CD4-positive, alpha-beta T cell treated with Interleukin-4 for 1 hour (primary cell): ENCODE results near the gene MOG.

Experiments
- DNase-seq, 2 donors: peaks; one replicate each; pipeline ENCODE4 v3.0.0-alpha.2; 2020 to 2022

Gene MOG

GRCh38 chr6:29656798-29657197, at the start of gene MOG:
Gene MOG (plus strand): TSS chr6:29657092. CDS start chr6:29657210, 118 bp downstream.
- DNase-seq = no peak

- no peak for DNase-seq
These were observed 48.8 kb upstream of the MOG start for GRCh38 chr6:29608131-29608530.

DNA sequence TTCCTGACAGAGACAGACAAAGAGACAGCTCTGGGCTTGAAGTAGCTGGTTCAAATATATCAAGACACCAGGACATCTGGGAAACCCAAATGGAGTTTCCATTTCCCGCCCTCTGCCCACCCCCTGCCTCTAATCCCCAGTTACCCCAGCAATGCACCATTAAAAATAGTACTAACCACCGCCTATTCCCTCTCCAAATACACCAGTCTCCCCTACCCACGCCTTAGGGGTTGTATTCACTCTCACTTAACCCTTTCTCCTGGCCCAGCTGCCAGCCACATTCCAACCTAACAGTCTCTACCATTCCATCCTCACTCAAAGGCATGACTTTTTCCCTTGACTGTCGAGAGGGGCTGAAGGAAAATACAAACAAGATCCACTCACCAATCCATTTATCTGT, 46.4 kb upstream of the MOG start:
- DNase-seq = no peak

- DNase-seq = no peak
These were observed 45.5 kb upstream of the MOG start for GRCh38 chr6:29611426-29611825.

- no peak for DNase-seq
These were observed 38.9 kb upstream of the MOG start for GRCh38 chr6:29617782-29618554.

DNA sequence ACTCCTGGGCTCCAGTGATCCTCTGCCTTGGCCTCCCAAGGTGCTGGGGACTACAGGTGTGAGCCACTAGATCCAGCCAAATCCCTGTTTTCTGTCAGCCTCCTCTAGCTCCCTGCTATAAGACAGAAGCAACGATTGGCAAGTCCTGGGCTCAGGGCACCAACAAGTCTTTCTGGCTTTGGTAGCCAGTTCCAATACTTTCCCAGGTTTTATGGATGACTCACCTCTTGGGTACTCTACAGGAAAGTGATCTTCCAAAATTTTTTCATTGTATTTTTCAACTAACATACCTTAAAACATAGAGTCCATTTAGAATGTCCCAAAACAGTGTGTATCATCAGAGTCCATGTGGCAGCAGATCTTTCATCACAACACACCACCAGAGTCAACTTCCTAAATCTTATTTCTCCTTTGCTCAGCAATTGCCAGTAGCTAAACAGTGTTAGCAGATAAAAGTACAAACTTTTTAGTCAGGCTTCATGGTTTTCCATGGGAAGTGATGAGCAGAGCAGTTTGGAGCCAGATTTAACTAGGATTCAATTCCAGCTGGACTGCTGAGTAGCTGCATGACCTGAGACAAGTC, 37.2 kb upstream of the MOG start:
- DNase-seq = no peak

DNA sequence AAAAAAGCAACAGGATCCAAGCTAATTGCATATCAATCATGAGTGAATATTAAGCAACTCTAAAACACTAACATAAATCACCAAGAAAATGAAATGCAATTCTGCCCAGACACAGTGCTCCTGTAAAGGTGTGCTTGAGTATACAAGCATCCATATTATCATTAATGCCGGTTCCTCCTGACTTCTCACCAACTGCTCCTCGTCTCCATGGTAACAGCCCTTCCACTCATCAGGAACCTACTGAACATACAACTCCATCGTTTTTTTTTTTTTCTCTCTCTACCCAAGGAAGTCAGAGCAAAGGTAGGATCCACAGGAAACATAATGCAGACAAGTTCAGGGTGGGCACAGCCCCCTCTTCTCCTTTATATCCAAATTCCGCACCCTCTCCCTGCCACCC, 36.3 kb upstream of the MOG start:
- DNase-seq = no peak

GRCh38 chr6:29624520-29624961, 32.4 kb upstream of the MOG start:
- no peak for DNase-seq

DNA sequence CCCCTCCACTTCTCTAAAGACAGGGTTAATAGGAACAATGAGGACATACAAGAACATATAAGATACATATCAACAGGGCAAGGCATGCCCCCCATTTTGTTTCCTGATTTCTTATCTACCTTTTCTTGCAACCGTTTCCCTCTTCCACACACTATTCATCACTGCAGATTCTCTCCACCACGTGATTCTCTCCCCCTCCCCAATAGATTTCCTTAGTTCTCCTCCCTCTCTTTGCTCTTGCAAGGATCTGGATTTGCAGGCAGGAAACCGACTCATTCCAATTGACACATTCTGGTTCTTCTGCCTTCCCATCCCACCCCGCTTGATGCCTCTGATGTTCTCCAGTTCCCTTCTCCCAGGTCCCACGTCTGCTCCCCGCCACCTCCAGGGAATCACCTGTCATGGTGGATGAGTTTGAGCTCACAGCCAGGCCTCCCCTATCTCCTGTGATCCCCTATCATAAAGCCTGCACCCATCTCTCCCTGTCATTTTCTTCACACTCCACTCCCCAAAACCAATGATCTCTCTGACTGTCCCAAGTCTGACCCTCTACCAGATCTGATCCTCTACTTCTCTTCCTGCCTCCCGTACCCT, 31.5 kb upstream of the MOG start:
- no peak for DNase-seq

DNA sequence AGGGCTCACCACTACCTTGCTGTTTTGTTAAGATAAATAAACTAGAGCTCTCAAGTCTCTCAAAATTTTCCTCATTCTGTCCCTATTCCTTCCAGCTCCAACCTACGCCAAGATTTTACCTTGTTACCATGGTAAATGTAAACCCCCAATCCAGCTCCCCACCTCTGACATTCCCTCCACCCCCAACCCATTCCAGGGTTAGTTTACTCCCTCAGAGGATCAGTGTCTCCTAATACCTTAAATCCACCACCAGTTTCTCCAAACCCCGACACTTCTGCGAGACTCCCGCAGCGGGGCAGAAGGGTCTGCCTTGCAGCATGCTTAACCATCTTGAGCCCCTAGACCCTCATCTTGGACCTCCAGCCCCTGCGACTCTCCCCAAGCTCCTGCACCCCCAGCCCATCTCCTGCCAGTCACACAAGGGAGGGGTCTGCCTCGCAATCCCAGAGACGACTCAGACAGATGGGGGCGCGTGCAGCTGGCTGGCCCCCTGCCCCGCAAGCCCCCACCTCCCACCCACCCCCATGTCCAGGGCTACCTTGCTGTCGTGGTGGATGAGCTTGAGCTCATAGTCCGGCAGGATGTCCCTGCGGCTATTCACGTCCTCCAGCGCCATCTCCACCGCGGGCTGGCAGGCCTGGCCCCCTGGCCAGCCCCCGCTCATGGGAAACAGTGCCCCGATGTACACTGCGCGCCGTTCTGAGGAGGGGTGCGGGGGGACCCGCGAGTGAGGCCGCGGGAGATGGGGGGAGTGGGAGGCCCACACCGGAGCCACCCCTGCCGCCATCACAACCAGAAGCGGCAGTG, 29.7 kb upstream of the MOG start:
- no peak for DNase-seq

GRCh38 chr6:29627755-29628418, 29.0 kb upstream of the MOG start:
- peak; percentile 65 to 76 for DNase-seq

DNA sequence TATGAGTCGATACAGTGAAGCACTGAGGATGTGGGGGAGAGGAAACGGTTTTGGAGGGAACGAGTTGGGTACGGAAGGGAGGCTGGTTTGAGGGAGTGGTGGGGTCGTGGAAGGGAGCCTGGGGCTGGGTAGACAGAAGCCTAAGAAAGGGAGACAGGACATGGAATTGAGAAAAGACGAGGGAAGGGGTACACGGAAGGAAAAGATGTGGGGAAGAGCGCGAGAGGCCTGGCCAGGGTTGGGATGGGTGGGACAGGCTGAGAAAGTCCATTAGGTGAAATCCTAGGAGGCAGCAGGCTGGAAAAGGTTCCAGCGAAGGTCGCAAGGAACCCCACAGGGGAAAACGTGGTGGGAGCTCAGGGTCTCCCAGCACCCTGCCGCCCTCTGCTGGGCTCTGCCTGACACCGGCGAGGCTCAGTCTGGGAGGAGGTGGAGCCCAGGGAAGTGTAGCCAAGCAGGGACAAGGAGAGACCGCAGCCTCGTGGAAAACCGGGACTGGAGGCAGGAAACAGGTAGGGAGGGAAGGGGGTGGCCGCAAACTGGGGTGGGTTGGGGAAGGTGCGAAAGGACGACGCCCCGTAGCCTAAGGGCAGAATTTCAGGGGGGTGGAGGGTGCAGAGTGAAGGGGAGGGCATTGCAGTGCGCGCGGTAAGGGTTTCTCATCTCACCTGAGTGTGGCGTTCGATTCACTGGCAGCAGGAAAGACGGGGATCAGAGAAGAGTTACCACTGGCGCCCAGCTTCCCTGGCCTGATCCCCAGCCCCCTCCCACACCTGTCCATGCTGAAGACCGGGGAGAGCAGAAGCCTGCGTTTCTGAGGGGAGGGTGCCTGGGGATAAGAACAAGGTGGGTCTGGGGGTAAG, 28.2 kb upstream of the MOG start:
- DNase-seq = peak; percentile 50

DNA sequence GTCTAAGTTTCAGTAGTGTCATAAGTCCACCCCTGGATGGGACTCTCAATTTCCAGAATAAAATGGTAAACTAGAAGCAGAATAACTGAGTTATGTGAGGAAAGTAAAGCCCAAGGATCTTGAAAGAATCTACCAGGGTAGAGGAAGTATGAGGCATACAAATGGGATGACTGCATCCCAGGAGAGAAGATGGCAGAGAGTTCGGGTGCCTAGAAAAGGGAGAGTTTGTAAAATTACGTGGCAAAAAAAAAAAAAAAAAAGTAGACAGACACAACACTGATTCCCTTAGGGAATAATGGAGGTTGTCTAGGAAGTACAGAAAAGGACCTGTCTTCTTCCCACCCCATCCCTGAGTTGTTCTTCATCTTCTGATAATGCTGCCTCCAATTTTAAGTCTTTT, 27.3 kb upstream of the MOG start:
- DNase-seq = no peak

- DNase-seq = no peak
These were observed 26.6 kb upstream of the MOG start for GRCh38 chr6:29630315-29630714.

GRCh38 chr6:29631209-29631810, 25.6 kb upstream of the MOG start:
- DNase-seq = no peak

GRCh38 chr6:29631860-29632731, 24.8 kb upstream of the MOG start:
- DNase-seq = peak; percentile 68 to 73

DNA sequence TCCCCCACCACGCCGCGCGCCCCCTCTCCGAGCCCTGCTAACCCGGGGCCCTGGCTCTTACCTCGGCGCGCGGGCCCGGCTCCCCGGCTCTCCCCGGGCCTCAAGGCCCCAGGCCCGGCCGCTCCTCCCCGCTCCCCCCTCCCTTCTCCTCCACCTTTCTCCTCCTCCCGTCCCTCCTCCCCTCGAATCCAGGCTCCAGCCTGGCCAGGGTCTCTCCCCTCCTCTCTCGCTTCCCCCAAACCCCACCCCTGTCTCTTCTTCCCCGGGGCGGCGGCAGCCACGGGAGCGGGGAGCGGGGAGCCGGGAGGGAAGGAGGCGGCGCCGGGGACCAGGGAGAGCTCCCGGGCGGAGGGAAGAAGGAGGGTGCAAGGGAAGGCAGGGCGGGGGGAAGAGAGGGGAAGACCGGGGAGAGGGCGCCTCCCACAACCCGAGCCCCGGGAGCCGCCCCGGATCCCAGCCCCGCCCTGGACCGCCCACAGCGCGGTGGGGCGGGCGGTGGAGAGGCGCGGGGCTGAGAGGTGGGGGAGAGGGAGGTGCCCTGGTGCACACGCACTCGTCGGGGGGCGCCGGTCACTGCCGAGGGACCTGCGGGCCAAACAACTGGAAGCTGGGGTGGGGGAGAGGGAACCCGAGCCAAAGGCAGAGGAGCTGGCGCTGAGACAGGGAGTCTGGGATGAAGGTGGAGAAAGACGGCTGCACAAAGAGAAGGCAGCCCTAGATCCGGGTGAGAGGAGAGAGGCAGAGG, 23.9 kb upstream of the MOG start, which contains the start of gene GABBR1:
Gene GABBR1 (minus strand): TSS at position 395 of the 745 bp plus-strand sequence. CDS start 798 bp downstream, outside the sequence.
- peak; percentile 69 to 73 for DNase-seq

GRCh38 chr6:29633534-29633905, 23.4 kb upstream of the MOG start:
- DNase-seq = no peak

- no peak for DNase-seq
These were observed 19.6 kb upstream of the MOG start for GRCh38 chr6:29637247-29637646.
